GM11168 (cell line): Measurements from ENCODE around the gene ARID5B.

Source experiments
- in situ Hi-C: fragments of 300-500 bp; cut with MboI; formaldehyde crosslinking; loops from one replicate; pipeline ENCODE4 v1.12.0; 2022; ENCODE audit warnings: low sequenced_read_pairs; ENCODE audit not compliant: unreplicated experiment

Gene ARID5B

DNA sequence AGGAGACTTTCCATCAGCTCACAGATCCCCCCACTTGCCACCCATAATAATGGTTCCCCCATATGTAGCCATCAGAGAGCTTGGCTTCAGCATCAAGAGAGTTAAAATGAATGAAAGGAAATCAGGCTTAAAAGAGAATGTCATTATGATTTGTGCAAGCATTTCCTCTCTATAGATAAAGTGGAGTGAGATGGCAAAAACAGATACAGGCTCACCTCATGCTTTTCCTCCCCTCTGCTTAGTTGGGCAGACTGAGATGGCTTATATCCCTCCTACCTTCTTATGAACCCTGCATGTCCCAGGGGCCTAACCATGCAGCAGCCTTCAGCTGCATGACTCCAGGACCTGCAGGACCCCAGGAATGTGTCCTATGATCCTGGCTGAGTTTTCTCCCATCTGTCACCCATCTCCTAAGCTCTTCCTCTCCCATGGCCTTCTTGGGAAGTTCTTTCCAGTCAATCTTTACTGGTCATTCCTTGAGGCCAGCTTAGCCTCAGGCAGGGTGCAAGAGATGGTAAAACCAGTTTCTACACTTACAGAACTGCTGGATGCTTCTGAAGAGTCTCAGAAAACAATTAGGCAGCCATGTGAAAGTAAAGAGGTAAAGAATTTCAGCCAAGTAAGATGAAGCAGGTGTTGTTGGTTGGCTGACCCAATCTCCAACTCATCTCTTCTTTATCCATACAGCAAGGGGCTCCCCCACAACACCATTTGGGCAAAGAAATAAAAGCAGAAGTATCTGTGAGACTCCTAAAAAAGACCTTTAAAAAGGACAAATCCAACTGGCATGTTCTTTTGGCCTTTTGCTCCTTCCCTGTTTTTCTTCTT lies 207.5 kb downstream of the ARID5B start:
- in situ Hi-C loops: no loop called here

DNA sequence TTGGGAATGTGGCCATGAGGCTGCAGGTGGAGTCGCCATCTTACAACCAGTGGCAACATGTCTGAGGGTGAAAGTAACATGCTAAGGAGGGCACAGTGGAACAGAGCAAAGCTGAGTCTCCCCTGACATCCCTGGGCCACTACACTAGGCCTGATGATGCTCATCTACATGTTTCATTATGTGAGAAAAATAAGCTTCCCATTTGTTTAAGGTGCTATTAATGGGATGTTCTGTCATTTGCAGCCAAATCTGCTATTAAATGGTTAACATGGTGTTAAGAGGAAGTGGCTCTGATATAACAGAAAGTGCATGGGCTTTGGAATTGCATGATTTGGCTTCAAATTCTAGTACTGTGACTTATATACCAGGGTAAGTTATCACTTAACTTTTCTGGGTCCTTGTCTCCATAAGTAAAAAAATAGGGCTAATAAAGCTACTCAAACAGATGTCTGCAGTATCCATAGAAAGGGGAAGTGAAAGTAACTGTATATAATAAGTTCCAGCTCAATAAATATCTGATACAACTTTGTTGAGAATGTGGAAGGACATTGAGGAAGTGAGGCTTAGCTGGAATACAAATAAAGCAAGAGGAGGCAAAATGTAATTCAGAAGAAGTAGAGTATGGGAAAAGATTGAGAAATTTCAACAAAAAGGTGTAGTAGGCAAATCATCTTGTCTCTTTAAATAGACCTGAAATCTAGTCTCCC lies 208.2 kb downstream of the ARID5B start:
- in situ Hi-C loops: no loop called here

DNA sequence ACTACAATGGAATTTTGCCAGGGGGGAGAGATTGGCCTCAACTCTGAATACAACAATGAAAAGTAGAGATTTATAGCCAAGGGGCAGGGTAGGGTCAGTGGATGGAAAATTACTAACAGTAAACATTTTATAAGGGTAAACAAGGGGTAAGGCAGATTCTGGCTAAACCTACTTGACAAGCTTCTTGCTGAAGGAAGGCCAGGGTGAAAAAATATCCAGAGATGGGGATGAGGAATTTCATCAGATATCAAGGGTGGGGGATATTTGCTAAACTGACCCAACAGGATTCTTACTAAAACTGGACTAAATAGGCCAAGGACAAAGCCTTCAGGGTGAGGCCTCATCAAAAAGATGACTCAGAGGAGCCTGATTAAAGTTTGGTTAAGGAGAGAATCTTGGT lies 210.8 kb downstream of the ARID5B start:
- in situ Hi-C loops: no loop called here

DNA sequence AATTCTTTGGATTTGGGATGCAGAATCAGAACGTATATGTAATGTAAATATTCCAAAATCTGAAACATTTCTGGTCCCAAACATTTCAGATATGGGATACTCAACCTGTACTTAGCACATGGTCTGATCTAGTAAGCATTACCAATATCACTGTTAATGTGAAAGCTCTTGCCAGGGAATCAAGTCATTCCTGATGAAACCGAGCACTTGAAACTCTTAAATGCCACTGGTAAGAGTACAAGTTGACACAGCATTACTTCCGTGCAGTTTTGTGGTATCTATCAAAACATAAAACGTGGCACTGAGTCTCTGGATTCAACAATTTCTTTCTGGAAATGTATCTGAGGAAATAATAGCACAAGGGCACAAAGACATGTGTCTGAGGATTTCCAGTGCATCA lies 211.5 kb downstream of the ARID5B start:
- in situ Hi-C loops: no loop called here

DNA sequence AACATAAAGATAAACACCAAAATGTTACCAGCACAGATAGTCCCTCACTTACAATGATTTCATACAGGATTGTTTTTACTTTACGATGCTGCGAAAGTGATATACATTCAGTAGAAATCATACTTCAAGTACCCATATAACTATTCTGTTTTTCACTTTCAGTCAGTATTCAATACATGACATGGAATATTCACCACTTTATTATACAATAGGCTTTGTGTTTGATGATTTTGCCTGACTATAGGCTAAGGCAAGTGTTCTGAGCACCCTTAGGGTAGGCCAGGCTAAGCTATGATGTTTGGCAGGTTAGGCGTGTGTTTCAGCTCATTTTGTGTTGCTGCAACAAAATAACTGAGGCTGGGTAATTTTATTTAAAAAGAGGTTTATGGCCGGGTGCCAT lies 212.2 kb downstream of the ARID5B start:
- in situ Hi-C loops: no loop called here

DNA sequence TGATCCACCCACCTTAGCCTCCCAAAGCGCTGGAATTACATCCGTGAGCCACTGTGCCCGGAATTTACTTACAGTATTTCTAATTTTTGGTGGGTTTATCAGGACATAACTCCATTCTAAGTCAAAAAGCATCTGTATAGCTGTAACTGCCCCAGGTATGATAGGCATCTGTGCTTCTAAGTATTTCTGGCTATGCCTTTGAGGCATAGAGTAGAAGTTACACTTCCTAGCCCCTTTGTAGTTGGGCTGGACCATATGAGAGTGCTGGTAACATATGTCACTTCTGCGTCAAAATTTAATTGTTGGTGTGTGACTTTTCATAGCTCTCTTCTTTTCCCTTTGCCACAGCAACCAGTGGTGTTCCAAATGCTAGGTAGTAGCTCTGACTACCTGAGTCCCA lies 213.8 kb downstream of the ARID5B start:
- in situ Hi-C loops: no loop called here

DNA sequence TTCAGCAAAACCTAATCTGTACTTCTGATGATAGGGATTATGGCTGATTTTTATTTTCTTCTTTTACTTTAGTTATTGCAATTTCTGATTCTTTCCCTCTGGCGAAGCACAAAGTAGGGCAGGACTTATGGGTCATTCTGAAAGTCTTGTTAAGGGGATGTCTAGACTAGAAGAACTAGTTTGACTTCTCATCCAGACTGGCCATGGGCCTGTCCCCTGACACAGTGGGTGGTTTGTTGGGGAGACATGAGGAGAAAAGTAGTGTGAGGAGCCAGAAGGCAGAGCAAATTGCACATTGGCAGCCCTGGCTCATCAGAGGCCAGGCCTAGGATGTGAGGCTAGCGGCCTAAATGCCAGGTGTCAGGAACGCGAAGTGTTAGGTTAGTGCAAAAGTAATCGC lies 214.3 kb downstream of the ARID5B start:
- in situ Hi-C loops: no loop called here

DNA sequence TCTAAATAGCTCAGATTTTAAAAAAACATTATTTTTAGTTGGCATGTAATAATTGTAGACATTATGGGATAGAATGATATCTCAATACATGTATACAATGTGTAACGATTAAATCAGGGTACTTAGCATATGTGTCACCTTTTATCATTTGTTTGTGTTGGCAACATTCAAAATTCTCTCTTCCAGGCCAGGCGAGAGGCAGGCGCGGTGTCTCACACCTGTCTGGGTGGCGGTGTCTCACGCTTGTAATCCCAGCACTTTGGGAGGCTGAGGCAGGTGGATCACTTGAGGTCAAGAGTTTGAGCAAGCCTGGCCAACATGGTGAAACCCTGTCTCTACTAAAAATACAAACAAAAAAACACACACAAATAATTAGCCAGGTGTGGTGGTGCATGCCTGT lies 215.4 kb downstream of the ARID5B start:
- in situ Hi-C loops: no loop called here

DNA sequence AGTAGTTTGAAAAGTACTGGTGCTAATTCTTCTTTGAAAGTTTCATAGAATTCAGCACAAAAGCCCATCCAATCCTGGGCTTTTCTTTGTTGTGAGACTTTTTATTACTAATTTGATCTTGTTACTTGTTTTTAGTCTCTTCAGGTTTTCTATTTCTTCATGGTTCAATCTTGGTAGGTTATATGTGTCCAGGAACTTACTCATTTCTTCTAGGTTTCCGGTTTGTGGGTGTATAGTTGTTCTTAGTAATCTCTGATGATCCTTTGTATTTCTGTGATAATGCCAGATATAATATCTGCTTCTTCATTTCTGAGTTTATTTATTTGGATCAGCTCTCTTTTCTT lies 219.7 kb downstream of the ARID5B start:
- in situ Hi-C loops: no loop called here

DNA sequence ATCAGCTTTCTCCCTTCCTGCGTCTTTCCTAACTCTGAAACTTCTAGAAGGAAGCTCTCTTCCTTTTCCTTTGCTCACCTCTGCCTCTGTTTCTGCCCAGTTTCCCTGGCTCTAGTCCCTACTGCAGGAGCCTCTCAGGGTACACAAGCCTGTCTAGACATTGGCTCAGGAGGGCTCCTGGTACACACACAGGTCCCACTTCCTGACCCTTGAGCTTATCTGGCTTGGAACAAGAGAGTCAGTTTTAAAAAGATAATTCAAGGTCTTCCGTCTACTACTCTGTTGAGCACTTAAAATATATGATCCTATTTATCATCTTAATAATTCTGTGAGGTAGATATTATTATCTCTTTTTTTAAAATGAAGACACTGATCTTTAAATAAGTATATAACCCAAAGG lies 226.5 kb downstream of the ARID5B start:
- in situ Hi-C loops: no loop called here

DNA sequence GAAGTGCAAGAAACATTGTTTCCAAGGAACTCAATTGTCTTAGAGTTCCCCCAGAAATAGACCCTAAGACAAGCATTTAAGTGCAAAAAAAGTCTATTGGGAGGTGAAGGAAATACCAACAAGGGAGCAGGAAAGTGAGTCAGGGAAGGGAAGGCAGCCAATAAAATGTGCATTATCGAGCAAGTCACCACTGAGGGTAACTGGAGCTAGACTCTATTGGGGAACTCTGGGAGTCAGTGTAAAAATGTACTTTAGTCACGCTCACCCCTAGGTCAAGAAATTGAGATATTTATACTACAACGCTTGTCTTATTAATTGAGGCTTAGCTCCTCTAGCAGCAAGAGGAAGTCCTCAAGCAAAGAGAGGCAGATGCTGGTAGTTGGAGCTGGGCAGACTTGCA lies 229.4 kb downstream of the ARID5B start:
- in situ Hi-C loops: no loop called here

DNA sequence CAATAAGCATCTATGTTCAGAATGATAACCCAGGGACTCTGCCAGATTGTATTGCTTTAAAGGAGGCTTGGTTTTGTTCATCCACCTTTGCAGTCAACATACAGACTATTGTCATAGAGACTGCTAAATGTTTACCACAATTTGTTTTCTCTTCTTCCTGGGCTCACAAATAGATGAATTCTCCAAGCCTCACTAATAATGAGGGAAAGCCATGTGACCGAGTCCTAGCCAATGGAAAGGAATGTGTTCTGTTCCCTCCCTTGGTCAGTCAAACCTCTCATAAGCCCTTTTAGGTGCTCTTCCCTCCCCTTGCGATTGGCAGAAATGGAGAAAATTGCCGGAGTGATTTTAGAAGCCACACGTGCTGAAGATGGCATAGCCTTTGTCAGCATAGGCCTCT lies 230.2 kb downstream of the ARID5B start:
- in situ Hi-C loops: no loop called here

DNA sequence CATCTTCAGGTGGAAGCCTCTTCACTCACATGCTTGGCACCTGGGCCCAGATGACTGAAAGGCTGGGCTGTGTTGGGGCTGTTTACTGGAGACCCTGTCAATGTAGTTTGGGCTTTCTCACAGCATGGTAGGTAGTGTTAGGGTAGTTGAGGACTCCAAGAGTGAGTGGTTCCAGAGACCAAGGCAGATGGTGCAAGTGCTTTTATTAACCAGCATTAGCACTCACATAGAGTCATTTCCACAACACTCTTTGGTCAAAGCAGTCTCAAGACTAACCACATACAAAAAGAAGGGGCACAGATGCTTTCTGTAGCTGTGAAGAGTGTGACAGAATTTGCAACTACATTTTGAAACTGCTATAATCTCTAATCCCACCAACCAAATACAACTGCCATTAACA lies 232.1 kb downstream of the ARID5B start:
- in situ Hi-C loops: no loop called here

DNA sequence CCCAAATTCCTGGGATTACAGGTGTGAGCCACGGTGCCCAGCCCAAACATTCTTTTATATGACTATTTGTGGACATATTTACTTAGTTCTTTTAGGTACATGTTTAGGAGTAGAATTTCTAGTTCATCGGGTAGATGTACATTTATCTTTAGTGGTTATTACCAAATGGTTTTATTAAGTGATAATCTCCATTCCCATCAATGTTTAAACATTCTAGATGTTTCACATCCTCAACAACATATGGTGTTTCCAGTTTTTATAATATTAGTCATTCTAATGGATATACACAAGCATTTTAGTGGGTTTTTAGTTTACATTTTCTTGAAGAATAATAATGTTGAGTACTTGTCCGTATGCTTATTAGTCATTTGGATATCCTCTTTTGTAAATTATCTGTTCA lies 235.4 kb downstream of the ARID5B start:
- in situ Hi-C loops: no loop called here
